Measurements from ENCODE around the gene ARHGEF16.

DNA sequence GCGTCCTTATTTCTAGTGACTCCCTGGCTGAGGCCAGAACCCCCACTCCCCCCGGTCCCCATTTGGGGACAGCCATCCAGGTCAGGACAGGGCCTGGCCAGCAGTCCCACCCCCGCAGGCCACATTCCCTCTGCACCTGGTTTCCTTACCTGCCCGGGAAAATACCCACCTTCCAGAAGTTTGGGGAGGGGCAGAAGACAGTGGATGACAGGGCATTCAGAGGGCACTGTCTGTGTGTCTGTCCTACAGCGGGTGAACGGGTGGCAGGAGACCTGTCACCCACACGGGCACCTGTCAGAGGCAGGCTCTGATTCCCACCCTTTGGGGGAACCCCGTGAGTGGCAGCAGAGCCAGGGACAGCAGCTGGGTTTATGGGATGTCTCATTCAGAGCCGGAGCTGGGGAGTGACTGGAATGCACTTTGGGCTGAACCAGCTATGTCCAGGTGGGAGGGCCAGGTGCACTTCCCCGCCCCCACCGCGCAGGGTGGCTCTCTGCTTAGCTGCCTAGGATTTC lies 2.0 kb downstream of the ARHGEF16 start:
- TF ChIP-seq POLR2A (IDR thresholded peaks at IDR 0.05; ENCODE audit: low read length) (no peak), GATA1 (IDR thresholded peaks at IDR 0.05; ENCODE audit: low read depth, low read length) (no peak)
